Neuronal stem cell (in vitro differentiated cells): Measurements from ENCODE around the gene GCLM. TPM values are rescaled to one million over a fixed set of nuclear protein-coding genes. Genes with fewer than 3 reads are reported as not detected.

Experiments used
- DNase-seq: peaks from one replicate; pipeline ENCODE4 v3.0.0-alpha.2; 2013; ENCODE audit warnings: low spot score
- H2AFZ ChIP-seq: one replicate; pipeline ENCODE4 v1.6.1; 2013; ENCODE audit warnings: mild to moderate bottlenecking, low read length, inconsistent platforms
- H2AK5ac ChIP-seq: 2 replicates; pipeline ENCODE4 v1.6.1; 2013; ENCODE audit warnings: low read depth, mild to moderate bottlenecking, inconsistent platforms, low read length, moderate library complexity, mixed read lengths
- H2BK120ac ChIP-seq: 2 replicates; pipeline ENCODE4 v1.6.1; 2013; ENCODE audit warnings: low read depth, mild to moderate bottlenecking, inconsistent platforms, low read length, moderate library complexity, mixed read lengths
- H2BK12ac ChIP-seq: one replicate; pipeline ENCODE4 v1.6.1; 2013; ENCODE audit warnings: low read length, inconsistent platforms
- H2BK15ac ChIP-seq: 2 replicates; pipeline ENCODE4 v1.6.1; 2013; ENCODE audit warnings: mild to moderate bottlenecking, low read length, inconsistent platforms, mixed read lengths
- H2BK5ac ChIP-seq: one replicate; pipeline ENCODE4 v1.6.1; 2013; ENCODE audit warnings: inconsistent platforms, mild to moderate bottlenecking, low read length, moderate library complexity
- H3K14ac ChIP-seq: one replicate; pipeline ENCODE4 v1.6.1; 2013; ENCODE audit warnings: low read length, inconsistent platforms
- H3K18ac ChIP-seq: 2 replicates; pipeline ENCODE4 v1.6.1; 2013; ENCODE audit warnings: low read length, inconsistent platforms
- H3K23ac ChIP-seq: 2 replicates; pipeline ENCODE4 v1.6.1; 2013; ENCODE audit warnings: low read depth, mild to moderate bottlenecking, mixed read lengths, low read length, inconsistent platforms; ENCODE audit not compliant: poor library complexity
- H3K27ac ChIP-seq: replicated peaks from 3 replicates; pipeline ENCODE4 v1.5.1; 2013; ENCODE audit warnings: low read length, inconsistent platforms
- H3K27me3 ChIP-seq, 3 experiments: 2 replicates each; pipeline ENCODE4 v1.6.1; 2013; ENCODE audit warnings: low read length in 3 of 3, mild to moderate bottlenecking in 2 of 3, inconsistent platforms in 1 of 3, low read depth in 1 of 3, mixed read lengths in 1 of 3, moderate library complexity in 1 of 3; ENCODE audit not compliant: control insufficient read depth in 3 of 3, insufficient read depth in 3 of 3
- H3K36me3 ChIP-seq, 2 donors: replicated peaks in 1 of 2; 2 replicates each; pipeline ENCODE4 v1.6.1; 2013; ENCODE audit warnings: low read length in 2 of 2; ENCODE audit not compliant: control insufficient read depth in 2 of 2, insufficient read depth in 2 of 2
- H3K4ac ChIP-seq: 2 replicates; pipeline ENCODE4 v1.6.1; 2013; ENCODE audit warnings: inconsistent platforms, mild to moderate bottlenecking, low read length, moderate library complexity
- H3K4me1 ChIP-seq, 2 donors: 1 replicate in 1 of 2; 2 replicates in 1 of 2; pipeline ENCODE4 v1.6.1; 2013; ENCODE audit warnings: low read length in 2 of 2, low read depth in 1 of 2; ENCODE audit not compliant: control insufficient read depth in 2 of 2, insufficient read depth in 1 of 2
- H3K4me2 ChIP-seq: one replicate; pipeline ENCODE4 v1.6.1; 2013; ENCODE audit warnings: mild to moderate bottlenecking, low read length, inconsistent platforms; ENCODE audit not compliant: insufficient read depth, poor library complexity, severe bottlenecking
- H3K4me3 ChIP-seq, 2 donors: 2 replicates each; pipeline ENCODE4 v1.5.1; 2013; ENCODE audit warnings: low read length in 2 of 2, mild to moderate bottlenecking in 2 of 2, inconsistent platforms in 1 of 2, moderate library complexity in 1 of 2
- H3K79me1 ChIP-seq: one replicate; pipeline ENCODE4 v1.6.1; 2013; ENCODE audit warnings: low read depth, mild to moderate bottlenecking, inconsistent platforms, low read length, moderate library complexity
- H3K9ac ChIP-seq: one replicate; pipeline ENCODE4 v1.6.1; 2013; ENCODE audit warnings: mild to moderate bottlenecking, low read depth, low read length, inconsistent platforms; ENCODE audit not compliant: poor library complexity
- H3K9me3 ChIP-seq, 2 donors: replicated peaks in 1 of 2; 2 replicates each; pipeline versions ENCODE3 to v1.6.1; 2013; ENCODE audit warnings: low read length in 2 of 2, mild to moderate bottlenecking in 2 of 2, inconsistent platforms in 1 of 2, low read depth in 1 of 2, mixed read lengths in 1 of 2, moderate library complexity in 1 of 2; ENCODE audit not compliant: control insufficient read depth in 2 of 2, insufficient read depth in 1 of 2
- H4K8ac ChIP-seq: one replicate; pipeline ENCODE4 v1.6.1; 2013; ENCODE audit warnings: low read depth, mild to moderate bottlenecking, inconsistent platforms, low read length, moderate library complexity
- H4K91ac ChIP-seq: one replicate; pipeline ENCODE4 v1.6.1; 2013; ENCODE audit warnings: low read length, low read depth, mild to moderate bottlenecking, inconsistent platforms; ENCODE audit not compliant: poor library complexity
- WGBS, 2 donors: extraction: QIAGEN DNeasy Blood & Tissue Kit; methylation state at CpG; one replicate each; pipeline ENCODE4 v1.1.7; 2013; ENCODE audit warnings: missing lambda C conversion rate in 2 of 2, mixed read lengths in 1 of 2; ENCODE audit not compliant: insufficient read length in 2 of 2, insufficient replicate concordance in 1 of 2; ENCODE audit errors: extremely low coverage in 2 of 2; 5-methylcytosine and 5-hydroxymethylcytosine counted together
- polyA plus RNA-seq, 2 experiments: library from polyadenylated mRNA; stranded (reverse); fragments of 200-250 nt; gene quantifications; one replicate each; pipeline ENCODE4 v1.2.3, GENCODE V29; 2013

The GCLM gene, protein sequence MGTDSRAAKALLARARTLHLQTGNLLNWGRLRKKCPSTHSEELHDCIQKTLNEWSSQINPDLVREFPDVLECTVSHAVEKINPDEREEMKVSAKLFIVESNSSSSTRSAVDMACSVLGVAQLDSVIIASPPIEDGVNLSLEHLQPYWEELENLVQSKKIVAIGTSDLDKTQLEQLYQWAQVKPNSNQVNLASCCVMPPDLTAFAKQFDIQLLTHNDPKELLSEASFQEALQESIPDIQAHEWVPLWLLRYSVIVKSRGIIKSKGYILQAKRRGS
- 3.6 TPM for polyA plus RNA-seq (2013, experiment 1 of 2)
- polyA plus RNA-seq (2013, experiment 2 of 2), result 3.8 TPM

DNA sequence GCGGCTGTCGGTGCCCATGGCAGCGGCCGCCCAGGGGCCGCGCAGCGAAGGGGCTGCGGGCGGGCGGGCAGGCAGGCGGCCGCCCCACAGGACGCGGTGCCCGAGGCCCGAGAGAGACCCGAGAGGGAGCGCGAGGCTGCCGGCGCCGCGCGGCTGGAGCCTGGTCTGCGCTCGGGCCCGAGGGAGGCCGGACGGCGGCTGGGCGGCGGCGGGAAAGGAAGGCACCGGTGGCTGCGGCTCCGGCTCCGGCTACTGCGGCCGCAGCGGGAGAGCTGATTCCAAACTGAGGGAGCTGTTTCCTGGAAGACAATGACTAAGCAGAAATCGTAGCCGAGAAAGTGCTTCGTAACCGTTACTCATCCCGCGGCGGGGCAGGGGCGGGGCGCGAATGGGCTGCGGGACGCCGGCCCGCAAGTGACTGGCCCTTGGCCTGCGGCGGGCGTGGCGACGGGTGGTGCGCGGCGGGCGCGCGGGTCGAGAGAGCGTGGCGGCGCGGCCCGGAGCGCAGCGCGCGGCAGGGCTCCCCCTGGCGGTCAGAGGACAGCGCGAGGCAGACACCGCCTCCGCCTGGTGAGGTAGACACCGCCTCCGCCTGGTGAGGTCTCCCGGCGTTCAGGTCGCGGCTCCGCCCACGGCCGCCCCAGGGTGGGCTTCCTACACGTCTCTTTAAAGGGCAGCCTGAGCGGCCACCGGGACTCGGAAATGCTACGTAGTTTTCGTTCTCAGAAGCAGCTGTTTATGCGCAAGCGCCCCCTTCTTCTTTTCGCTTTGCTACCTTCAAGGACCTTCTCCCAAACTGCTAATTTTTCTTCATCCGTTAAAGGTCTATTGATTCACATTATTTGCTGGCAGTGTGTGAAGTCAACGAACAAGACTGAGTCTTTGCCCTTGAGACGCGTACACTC lies at the start of gene GCLM:
Gene GCLM, minus strand, starts transcription at position 285 of the 905 bp plus-strand sequence. Its CDS starts 267 bp downstream, at position 18.
- no CpG with 5 or more reads among the region's 102 CpGs for WGBS, 2 donors
- Histone ChIP-seq H3K14ac (peak within 1 kb of the TSS; percentile 64), H3K27me3 (no peaks in the 10 kb centered on the region), H2BK12ac (no peak within 1 kb of the TSS), H3K4me2 (peak within 1 kb of the TSS; percentile 92), H2BK15ac (peak within 1 kb of the TSS; percentile 58), H4K91ac (no peak within 1 kb of the TSS), H3K9ac (peak within 1 kb of the TSS; percentile 92), H3K79me1 (peaks cover 2% of the 10 kb centered on the region), H3K9me3 (no peaks in the 10 kb centered on the region), H3K36me3 (no peaks in the 10 kb centered on the region), H2BK120ac (no peak within 1 kb of the TSS), H3K4ac (no peak within 1 kb of the TSS), H2BK5ac (peak within 1 kb of the TSS; percentile 19), H3K4me3 (peak within 1 kb of the TSS; percentile 73 to 90), H3K27ac (no peak within 1 kb of the TSS), H2AK5ac (no peak within 1 kb of the TSS), H2AFZ (peak within 1 kb of the TSS; percentile 95), H3K4me1 (peaks cover 1 to 5% of the 10 kb centered on the region in 2 donors), H3K18ac (peak within 1 kb of the TSS; percentile 96), H4K8ac (peak within 1 kb of the TSS; percentile 43), H3K23ac (peak within 1 kb of the TSS; percentile 95)
- DNase-seq, result peak; percentile 89

DNA sequence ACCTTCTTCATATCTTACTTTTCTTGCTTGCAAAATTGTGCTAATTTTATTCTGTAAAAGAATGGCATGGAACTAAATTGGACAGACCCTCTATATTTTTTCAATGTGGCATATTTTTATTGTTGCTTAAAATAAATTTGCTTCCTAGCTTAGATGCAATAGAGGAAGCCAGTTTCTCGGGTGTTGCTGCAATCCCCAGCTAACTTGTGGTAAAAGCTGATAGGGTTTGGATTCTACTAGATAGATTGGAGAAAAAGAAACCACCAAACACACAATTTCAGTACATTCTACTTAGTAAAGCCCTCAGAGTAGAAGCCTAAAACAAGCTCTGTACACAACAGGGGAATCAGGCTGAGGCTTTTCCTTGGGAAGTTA lies 49.5 kb upstream of the GCLM start:
- H3K9me3 ChIP-seq, result peaks cover 7 to 8% of the 10 kb centered on the region in 2 donors
- no peak overlapping the region for H3K14ac ChIP-seq
- H3K4me3 ChIP-seq, result no peak overlapping the region
- no peaks in the 10 kb centered on the region for H3K4me1 ChIP-seq
- H2AK5ac ChIP-seq, result no peak overlapping the region
- H2BK15ac ChIP-seq, result no peak overlapping the region
- no peak overlapping the region for H3K4ac ChIP-seq
- H2BK5ac ChIP-seq, result no peak overlapping the region
- no peaks in the 10 kb centered on the region for H3K79me1 ChIP-seq
- H2BK120ac ChIP-seq, result no peak overlapping the region
- H3K36me3 ChIP-seq, result no peaks in the 10 kb centered on the region
- H3K27ac ChIP-seq, result no peak overlapping the region
- H2BK12ac ChIP-seq, result no peak overlapping the region
- no peak for DNase-seq
- WGBS, 2 donors, result no CpG with 5 or more reads among the region's 1 CpG
- H3K27me3 ChIP-seq, result peaks cover 0 to 13% (median 0%) of the 10 kb centered on the region in 3 experiments
- H3K18ac ChIP-seq, result no peak overlapping the region
- no peak overlapping the region for H3K9ac ChIP-seq
- H3K23ac ChIP-seq, result no peak overlapping the region
- no peak overlapping the region for H4K91ac ChIP-seq
- no peak overlapping the region for H3K4me2 ChIP-seq
- no peak overlapping the region for H2AFZ ChIP-seq
- no peak overlapping the region for H4K8ac ChIP-seq

DNA sequence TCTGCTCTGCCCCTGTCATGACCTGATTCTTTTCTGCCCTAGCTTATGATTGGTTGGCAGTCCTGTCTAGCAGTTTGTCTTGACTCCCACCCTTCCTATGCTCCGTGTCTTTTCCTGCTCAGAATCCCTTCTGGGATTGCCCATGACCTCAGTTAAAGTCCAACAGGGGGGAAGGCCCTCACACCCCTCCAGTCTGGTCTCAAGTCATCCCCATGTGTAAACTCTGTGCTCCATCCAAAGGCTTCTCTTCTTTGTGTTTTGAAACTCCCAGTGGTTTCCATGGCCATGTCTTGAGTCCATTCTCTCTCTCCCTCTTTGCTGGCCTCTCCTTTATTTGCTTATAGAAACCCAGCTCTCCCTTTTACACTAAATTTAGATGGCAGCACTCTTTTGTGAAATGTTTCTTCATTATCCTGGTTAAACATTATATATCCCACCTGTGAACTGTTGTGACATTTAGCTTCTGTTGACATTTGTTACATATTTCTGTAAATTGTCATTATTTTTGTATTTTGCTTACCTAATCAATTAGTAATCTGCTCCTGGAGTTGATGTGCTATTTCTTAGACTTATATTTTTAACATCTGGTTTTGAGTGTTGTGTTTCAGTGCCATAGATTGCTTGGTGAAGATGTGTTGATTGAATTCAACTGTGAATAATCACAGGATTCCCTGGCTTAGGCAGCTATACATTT lies 48.9 kb upstream of the GCLM start:
- H3K4ac ChIP-seq, result no peak overlapping the region
- no peak overlapping the region for H2BK120ac ChIP-seq
- no peak overlapping the region for H2BK15ac ChIP-seq
- no peak overlapping the region for H4K8ac ChIP-seq
- WGBS, 2 donors, result no CpG with 5 or more reads among the region's 1 CpG
- H3K4me1 ChIP-seq, result no peaks in the 10 kb centered on the region
- peaks cover 0 to 12% (median 0%) of the 10 kb centered on the region in 3 experiments for H3K27me3 ChIP-seq
- H3K18ac ChIP-seq, result no peak overlapping the region
- no peak overlapping the region for H3K27ac ChIP-seq
- H2AK5ac ChIP-seq, result no peak overlapping the region
- DNase-seq, result no peak
- no peak overlapping the region for H4K91ac ChIP-seq
- H3K4me3 ChIP-seq, result peak overlapping the region in 1 of 2 donors; percentile 16
- H3K36me3 ChIP-seq, result no peaks in the 10 kb centered on the region
- no peak overlapping the region for H3K14ac ChIP-seq
- H3K9ac ChIP-seq, result no peak overlapping the region
- peaks cover 7 to 8% of the 10 kb centered on the region in 2 donors for H3K9me3 ChIP-seq
- no peak overlapping the region for H3K23ac ChIP-seq
- H2BK12ac ChIP-seq, result no peak overlapping the region
- H3K4me2 ChIP-seq, result no peak overlapping the region
- no peak overlapping the region for H2AFZ ChIP-seq
- no peak overlapping the region for H2BK5ac ChIP-seq
- H3K79me1 ChIP-seq, result no peaks in the 10 kb centered on the region
